Activated B cell treated with CpG ODN at 0.5 μM for 24 hours (primary cell): ENCODE data around the gene C3orf20. TPM values are rescaled to one million over a fixed set of nuclear protein-coding genes. Genes with fewer than 3 reads are reported as not detected.

ENCODE experiments used
- ATAC-seq: fragments of 200-7000 bp; cut with Tn5 transposase; one replicate; pipeline ENCODE4 v1.10.0; 2021; ENCODE audit warnings: low read depth, mild to moderate bottlenecking, moderate library complexity
- CTCF ChIA-PET: fragments of 350-600 bp; sonication (Branson Sonifier 250); formaldehyde crosslinking; loops from one replicate; lab custom pipeline; 2021; ENCODE audit warnings: antibody characterized with exemption; lab: Charles Lee
- POLR2A ChIA-PET: fragments of 350-600 bp; sonication (Branson Sonifier 250); formaldehyde crosslinking; loops from one replicate; lab custom pipeline; 2021; ENCODE audit warnings: antibody characterized with exemption; lab: Charles Lee
- DNase-seq: peaks from one replicate; pipeline ENCODE4 v3.0.0; 2022
- H3K27ac Mint-ChIP-seq: one replicate; pipeline ENCODE4 v1.8.0; 2020; ENCODE audit warnings: mixed read lengths
- H3K27me3 Mint-ChIP-seq: one replicate; pipeline ENCODE4 v1.8.0; 2021; ENCODE audit warnings: mixed read lengths
- H3K36me3 Mint-ChIP-seq: one replicate; pipeline ENCODE4 v1.8.0; 2021; ENCODE audit warnings: low read depth, mixed read lengths
- H3K4me1 Mint-ChIP-seq: one replicate; pipeline ENCODE4 v1.8.0; 2021; ENCODE audit warnings: mixed read lengths
- H3K4me3 Mint-ChIP-seq: one replicate; pipeline ENCODE4 v1.8.0; 2020; ENCODE audit warnings: mild to moderate bottlenecking, mixed read lengths
- H3K9me3 Mint-ChIP-seq: one replicate; pipeline ENCODE4 v1.8.0; 2020; ENCODE audit warnings: mixed read lengths
- CTCF ChIP-seq: fragments of 200-600 bp; IDR thresholded peaks from one replicate; pipeline ENCODE4 v1.8.0; 2022; ENCODE audit warnings: antibody characterized with exemption, mild to moderate bottlenecking
- intact Hi-C: fragments of 100-400 bp; cut with micrococcal nuclease; formaldehyde crosslinking; loops from one replicate; pipeline ENCODE4 v1.15.1; 2024
- total RNA-seq: library from RNA; stranded (reverse); gene quantifications from 2 replicates; pipeline ENCODE4 v1.2.3, GENCODE V29; 2022

C3orf20 gene
- 0.16 and 0.17 TPM in 2 replicates for total RNA-seq

DNA sequence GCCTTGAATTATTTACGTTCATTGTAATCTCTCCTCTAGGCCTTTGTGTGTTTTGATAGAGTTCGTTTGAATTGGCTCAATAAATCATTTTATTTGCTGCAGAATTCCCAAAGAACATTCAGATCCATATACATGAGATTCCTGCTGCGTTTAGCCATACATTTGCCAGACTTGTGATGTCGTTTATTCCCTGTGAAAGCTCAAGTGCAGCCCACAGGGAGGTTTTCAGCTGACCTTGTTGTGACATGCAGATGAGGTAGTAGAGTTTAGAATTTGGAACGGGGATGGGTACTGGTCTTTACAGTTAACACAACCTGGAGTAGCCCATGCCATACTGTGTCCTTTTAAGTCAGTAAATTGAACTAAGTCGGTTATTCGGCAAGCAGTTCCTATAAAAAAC, at the start of gene C3orf20:
C3orf20 (plus strand) TSS at position 301 of the 400 bp plus-strand sequence. CDS start 7,573 bp downstream, outside the sequence.
- DNase-seq (no peak), ATAC-seq (no peak)
- no peak within 1 kb of the TSS for H3K4me3 Mint-ChIP-seq
- POLR2A ChIA-PET = no interaction called here
- no peaks in the 10 kb centered on the region for H3K4me1 Mint-ChIP-seq
- intact Hi-C loops = no loop called here
- no peak for TF ChIP-seq CTCF
- no peak within 1 kb of the TSS for H3K27ac Mint-ChIP-seq
- CTCF ChIA-PET = no interaction called here
- no peaks in the 10 kb centered on the region for H3K27me3 Mint-ChIP-seq
- H3K9me3 Mint-ChIP-seq = no peaks in the 10 kb centered on the region
- H3K36me3 Mint-ChIP-seq = peaks cover 44% of the 10 kb centered on the region

DNA sequence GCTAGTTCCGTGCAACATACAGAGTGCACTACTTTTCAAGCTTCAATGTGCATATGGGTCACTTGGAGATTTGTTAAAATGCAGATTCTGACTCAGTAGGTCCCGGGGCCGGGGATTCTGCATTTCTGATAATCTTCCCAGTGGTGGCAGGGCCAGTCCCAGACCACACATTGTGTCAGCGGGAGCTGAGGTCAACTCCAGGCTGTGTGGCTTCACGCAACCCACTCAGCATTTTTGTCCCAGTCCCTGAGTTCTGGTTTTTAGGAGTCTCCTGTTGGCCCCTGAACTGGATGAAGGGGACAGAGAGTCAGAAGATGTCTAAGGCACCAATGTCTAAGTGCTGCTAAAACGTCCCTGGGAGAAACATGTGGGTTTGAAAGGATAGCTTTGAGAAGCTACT, 49.5 kb upstream of the C3orf20 start:
- no peak for TF ChIP-seq CTCF
- Mint-ChIP-seq H3K27me3 (peaks cover 24% of the 10 kb centered on the region), H3K27ac (no peak overlapping the region), H3K36me3 (no peaks in the 10 kb centered on the region), H3K9me3 (peaks cover 2% of the 10 kb centered on the region), H3K4me3 (no peak overlapping the region), H3K4me1 (no peaks in the 10 kb centered on the region)
- DNase-seq (no peak), ATAC-seq (no peak)
- intact Hi-C loops = no loop called here
- ChIA-PET POLR2A (interaction anchor here (0.7 kb wide), 1 partner anchor 314 kb away, joined by 3 read pairs; no protein-coding TSS in a partner anchor), CTCF (interaction anchor here (1.6 kb wide), 1 partner anchor 9 kb away, joined by 6 read pairs; no protein-coding TSS in a partner anchor)

DNA sequence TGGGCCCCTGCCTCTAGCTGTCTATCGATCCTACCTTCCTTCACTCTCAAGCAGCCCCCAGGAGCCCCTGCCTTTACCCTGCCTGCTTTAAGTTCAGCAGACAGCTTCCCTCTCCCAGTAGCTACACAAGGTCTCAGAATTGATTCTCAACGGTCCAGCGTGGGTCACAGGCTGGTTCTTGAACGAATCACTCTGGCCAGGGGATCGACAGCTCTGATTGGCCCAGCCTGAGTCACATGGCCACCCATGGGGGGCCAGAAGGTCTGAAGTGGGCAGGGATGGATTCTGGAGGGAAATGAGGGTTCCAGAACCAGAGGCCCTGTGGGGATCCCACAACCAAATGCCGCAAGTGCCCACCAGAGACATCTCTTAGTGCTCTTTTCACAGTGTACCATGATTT, 47.1 kb upstream of the C3orf20 start:
- ATAC-seq = no peak
- ChIA-PET POLR2A (no interaction called here), CTCF (no interaction called here)
- Mint-ChIP-seq H3K9me3 (peaks cover 2% of the 10 kb centered on the region), H3K27me3 (peaks cover 28% of the 10 kb centered on the region), H3K27ac (no peak overlapping the region), H3K4me3 (no peak overlapping the region), H3K36me3 (no peaks in the 10 kb centered on the region), H3K4me1 (no peaks in the 10 kb centered on the region)
- DNase-seq = no peak
- no peak for TF ChIP-seq CTCF
- intact Hi-C loops = no loop called here

DNA sequence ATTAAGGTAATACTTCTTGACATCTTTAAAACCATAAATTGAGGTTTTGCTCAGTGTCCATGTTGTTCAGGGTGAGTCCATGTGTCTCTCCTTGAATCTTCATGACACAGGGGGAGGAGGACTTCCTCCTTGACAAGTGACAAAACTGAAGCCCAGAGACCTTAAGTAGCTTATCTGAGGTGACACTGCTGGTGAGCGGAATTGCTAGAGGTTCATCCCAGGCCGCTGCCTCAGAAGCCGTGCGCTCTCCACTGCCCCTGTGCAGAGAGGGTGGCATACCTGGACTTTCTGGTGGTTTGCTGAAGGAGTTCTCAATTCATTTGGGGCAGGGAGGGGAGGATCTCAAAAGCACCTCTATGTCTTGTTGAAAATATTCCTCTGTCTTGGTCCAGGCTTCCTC, 46.5 kb upstream of the C3orf20 start:
- H3K36me3 Mint-ChIP-seq = no peaks in the 10 kb centered on the region
- H3K4me1 Mint-ChIP-seq = no peaks in the 10 kb centered on the region
- TF ChIP-seq CTCF = no peak
- no peak overlapping the region for H3K4me3 Mint-ChIP-seq
- no peak for DNase-seq
- H3K9me3 Mint-ChIP-seq = peaks cover 2% of the 10 kb centered on the region
- ChIA-PET CTCF (no interaction called here), POLR2A (no interaction called here)
- peaks cover 29% of the 10 kb centered on the region for H3K27me3 Mint-ChIP-seq
- intact Hi-C loops = no loop called here
- ATAC-seq = no peak
- no peak overlapping the region for H3K27ac Mint-ChIP-seq

DNA sequence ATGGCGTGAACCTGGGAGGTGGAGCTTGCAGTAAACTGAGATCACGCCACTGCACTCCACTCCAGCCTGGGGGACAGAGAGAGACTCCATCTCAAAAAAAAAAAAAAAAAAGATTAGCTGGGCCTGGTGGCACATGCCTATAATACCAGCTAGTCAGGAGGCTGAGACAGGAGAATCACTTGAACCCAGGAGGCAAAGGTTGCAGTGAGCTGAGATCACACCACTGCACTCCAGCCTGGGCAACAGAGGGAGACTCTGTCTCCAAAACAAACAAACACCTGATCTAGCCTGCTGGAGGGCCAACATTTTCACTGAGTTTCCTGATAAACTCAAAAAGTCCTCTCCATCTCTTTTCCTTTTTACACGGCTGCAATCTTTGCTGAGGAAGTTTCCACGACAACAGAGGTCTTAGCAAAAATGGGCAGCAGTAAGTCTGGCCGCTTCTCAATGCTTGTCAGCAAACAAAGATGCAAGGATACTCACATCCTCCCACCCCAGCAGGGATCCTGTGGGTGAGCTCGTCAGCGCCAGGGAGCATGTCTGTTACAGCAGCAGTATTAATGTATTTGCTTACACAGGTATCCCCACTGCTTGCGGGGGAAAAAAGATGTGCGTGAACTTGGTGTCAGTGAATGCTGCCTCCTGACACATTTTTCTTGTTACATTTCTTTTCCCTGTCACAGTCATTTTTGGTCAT, 44.4 kb upstream of the C3orf20 start:
- H3K4me3 Mint-ChIP-seq = no peak overlapping the region
- no peak for DNase-seq
- ChIA-PET POLR2A (no interaction called here), CTCF (interaction anchor here (2.5 kb wide), 1 partner anchor 291 kb away, joined by 9 read pairs; no protein-coding TSS in a partner anchor)
- H3K9me3 Mint-ChIP-seq = peaks cover 2% of the 10 kb centered on the region
- no peaks in the 10 kb centered on the region for H3K36me3 Mint-ChIP-seq
- intact Hi-C loops = no loop called here
- peaks cover 47% of the 10 kb centered on the region for H3K27me3 Mint-ChIP-seq
- no peak for TF ChIP-seq CTCF
- ATAC-seq = no peak
- H3K27ac Mint-ChIP-seq = no peak overlapping the region
- no peaks in the 10 kb centered on the region for H3K4me1 Mint-ChIP-seq
